ENCODE measurements around the gene PNLIPRP1. TPM values are rescaled to one million over a fixed set of nuclear protein-coding genes. Genes with fewer than 3 reads are reported as not detected.
A peak's percentile ranks its signal among the peaks of the same experiment; 100 is the strongest.

Gene PNLIPRP1
- polyA plus RNA-seq (ENCODE audit: insufficient read depth in 1 of 5, insufficient read length in 5 of 5, low replicate concordance in 1 of 5) = under 1 TPM in 4 of 5 donors, not detected in 1; 0.15 to 0.26 (median 0.21) TPM
- long read RNA-seq, donor 1 = 0 reads
- long read RNA-seq, donor 2 = 0 reads
- long read RNA-seq, donor 3 = 0 reads
- long read RNA-seq, donor 4 = 0 reads
- long read RNA-seq, donor 5 = 0 reads
- long read RNA-seq, donor 6 = 0 reads
- long read RNA-seq, donor 7 = 0 reads
- long read RNA-seq, donor 8 = 0 reads

- no peak for DNase-seq
These were observed at the start of gene PNLIPRP1 for GRCh38 chr10:116590590-116591444. TSS of gene PNLIPRP1 (plus strand) at chr10:116590959. CDS start at chr10:116591130, 171 bp downstream.

- DNase-seq = no peak
These were observed 48.6 kb upstream of the PNLIPRP1 start for GRCh38 chr10:116542007-116542677.

GRCh38 chr10:116545122-116545521 lies 45.6 kb upstream of the PNLIPRP1 start:
- DNase-seq = no peak

- DNase-seq = no peak
These were observed 45.0 kb upstream of the PNLIPRP1 start, which contains the start of gene PNLIP for GRCh38 chr10:116545756-116546155. TSS of gene PNLIP (plus strand) at chr10:116545931. CDS start at chr10:116546093, 162 bp downstream.

- DNase-seq = peak in 1 of 2 donors; percentile 2
These were observed 42.5 kb upstream of the PNLIPRP1 start for GRCh38 chr10:116548301-116548700.

GRCh38 chr10:116553378-116553980 lies 37.3 kb upstream of the PNLIPRP1 start:
- no peak for DNase-seq

GRCh38 chr10:116554628-116555027 lies 36.1 kb upstream of the PNLIPRP1 start:
- no peak for DNase-seq

GRCh38 chr10:116555880-116556279 lies 34.9 kb upstream of the PNLIPRP1 start:
- DNase-seq = no peak

- DNase-seq = no peak
These were observed 33.4 kb upstream of the PNLIPRP1 start for GRCh38 chr10:116557305-116557880.

- DNase-seq = no peak
These were observed 25.2 kb upstream of the PNLIPRP1 start for GRCh38 chr10:116565534-116565933.

- DNase-seq = no peak
These were observed 23.8 kb upstream of the PNLIPRP1 start for GRCh38 chr10:116566932-116567331.

GRCh38 chr10:116567335-116567734 lies 23.4 kb upstream of the PNLIPRP1 start:
- DNase-seq = no peak

- no peak for DNase-seq
These were observed 16.0 kb upstream of the PNLIPRP1 start for GRCh38 chr10:116574797-116575196.

GRCh38 chr10:116587878-116588591 lies 2.7 kb upstream of the PNLIPRP1 start:
- DNase-seq = no peak

- no peak for DNase-seq
These were observed 1.8 kb upstream of the PNLIPRP1 start for GRCh38 chr10:116588995-116589394.

GRCh38 chr10:116589926-116590325 lies 833 bp upstream of the PNLIPRP1 start:
- peak; percentile 25 to 38 for DNase-seq

- DNase-seq = no peak
These were observed 2.5 kb downstream of the PNLIPRP1 start for GRCh38 chr10:116593139-116593740.

GRCh38 chr10:116594525-116595035 lies 3.8 kb downstream of the PNLIPRP1 start:
- no peak for DNase-seq

GRCh38 chr10:116596062-116596461 lies 5.3 kb downstream of the PNLIPRP1 start:
- DNase-seq = no peak

- DNase-seq = no peak
These were observed 6.8 kb downstream of the PNLIPRP1 start for GRCh38 chr10:116597543-116597942.

All from right lung (tissue), 10 donors.